HUES6 (cell line): ENCODE data around the gene MAFB.

Experiments
- H3K27ac ChIP-seq: 2 replicates; pipeline ENCODE4 v1.7.0; 2013; ENCODE audit warnings: low read depth, mild to moderate bottlenecking, low read length, inconsistent platforms
- H3K27me3 ChIP-seq: 2 replicates; pipeline ENCODE4 v1.6.1; 2013; ENCODE audit warnings: low read length; ENCODE audit not compliant: control insufficient read depth, insufficient read depth
- H3K36me3 ChIP-seq: 2 replicates; pipeline ENCODE4 v1.6.1; 2013; ENCODE audit warnings: low read length; ENCODE audit not compliant: control insufficient read depth, insufficient read depth
- H3K4me1 ChIP-seq: 2 replicates; pipeline ENCODE4 v1.6.1; 2013; ENCODE audit warnings: low read length; ENCODE audit not compliant: control insufficient read depth, insufficient read depth
- H3K4me3 ChIP-seq: 2 replicates; pipeline ENCODE4 v1.5.1; 2013; ENCODE audit warnings: low read depth, low read length
- H3K9ac ChIP-seq: one replicate; pipeline ENCODE4 v1.6.1; 2013; ENCODE audit warnings: mild to moderate bottlenecking, low read length
- H3K9me3 ChIP-seq: 2 replicates; pipeline ENCODE4 v1.6.1; 2013; ENCODE audit warnings: low read depth, low read length; ENCODE audit not compliant: control insufficient read depth, insufficient read depth

The MAFB gene

DNA sequence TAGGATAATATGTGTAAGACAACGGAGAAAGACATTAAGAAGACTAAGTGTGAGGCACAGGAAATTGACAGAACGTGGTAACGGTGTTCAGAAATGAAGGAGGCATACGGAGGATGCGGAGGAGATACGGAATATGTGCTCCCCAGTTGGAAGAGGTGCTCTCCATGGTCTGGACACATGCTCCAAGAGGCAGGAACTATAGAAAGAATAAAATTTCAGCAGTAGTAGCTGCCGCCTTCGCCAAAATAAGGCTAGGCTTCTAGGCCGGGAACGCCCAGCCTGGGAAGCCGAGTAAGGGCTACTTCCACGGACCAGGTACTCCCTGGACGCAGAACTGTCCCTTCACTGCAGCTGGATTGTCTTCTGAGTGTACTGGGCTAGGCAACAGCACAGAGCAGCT is 7.4 kb downstream of the MAFB start:
- Histone ChIP-seq H3K4me3 (no peak overlapping the region), H3K27me3 (peaks cover 99% of the 10 kb centered on the region), H3K36me3 (no peaks in the 10 kb centered on the region), H3K4me1 (peaks cover 22% of the 10 kb centered on the region), H3K9me3 (no peaks in the 10 kb centered on the region), H3K27ac (no peak overlapping the region), H3K9ac (no peak overlapping the region)

DNA sequence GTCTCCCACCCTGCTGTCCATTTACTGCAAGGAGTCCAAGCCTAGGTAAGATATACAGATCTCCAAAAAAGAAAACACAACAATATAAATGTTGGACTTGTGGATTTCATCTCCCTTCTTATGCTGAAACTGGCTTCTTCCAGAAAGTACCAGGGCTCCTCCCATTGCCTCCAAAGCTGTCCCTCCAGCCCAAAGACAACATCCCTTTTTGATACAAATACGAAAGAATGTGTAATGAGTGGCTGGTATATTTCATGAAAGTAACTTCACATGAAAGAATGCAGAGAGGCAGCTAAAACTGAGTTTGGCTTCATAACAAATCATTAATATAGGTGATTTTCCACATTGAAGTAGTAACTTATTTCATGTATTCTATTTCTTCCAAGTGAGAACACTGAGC is 7.9 kb downstream of the MAFB start:
- peaks cover 99% of the 10 kb centered on the region for H3K27me3 ChIP-seq
- no peak overlapping the region for H3K27ac ChIP-seq

DNA sequence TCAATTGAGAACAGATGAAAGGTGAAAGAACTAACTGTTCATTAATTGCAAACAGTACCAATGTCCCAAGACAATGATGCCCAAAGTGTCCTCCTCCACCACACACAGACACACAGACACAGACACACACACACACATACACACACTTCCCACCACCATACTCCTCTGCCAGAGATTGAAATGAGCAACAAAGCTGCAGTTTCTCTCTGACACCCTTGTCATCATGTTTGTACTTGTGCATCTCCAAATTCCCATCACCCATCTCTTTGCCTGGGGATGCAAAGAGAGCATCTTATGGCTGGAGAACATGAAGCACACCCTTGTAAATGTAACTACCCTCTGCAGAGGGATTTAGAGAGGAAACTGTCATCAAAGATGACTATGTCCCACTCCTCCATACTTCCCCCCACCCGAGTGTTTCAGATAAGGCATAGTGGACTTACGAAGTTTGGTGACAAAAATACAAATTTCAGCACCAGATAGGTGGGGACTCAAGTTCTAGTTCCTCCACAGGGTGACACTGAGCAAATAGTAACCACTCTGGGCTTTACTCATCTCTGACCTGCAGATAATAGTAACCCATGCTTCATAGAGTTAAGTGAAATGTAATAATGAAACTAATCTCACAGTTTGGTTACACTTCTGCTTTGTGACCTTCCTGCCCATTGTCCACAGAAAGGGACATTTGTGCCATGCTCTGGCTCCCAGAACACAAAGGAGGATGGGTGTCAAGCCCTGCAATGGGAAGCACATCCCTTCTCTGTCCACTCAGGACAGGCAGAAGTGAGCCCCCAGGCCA is 8.7 kb downstream of the MAFB start:
- Histone ChIP-seq H3K9ac (no peak overlapping the region), H3K27me3 (peaks cover 99% of the 10 kb centered on the region), H3K4me1 (peaks cover 18% of the 10 kb centered on the region), H3K27ac (no peak overlapping the region), H3K36me3 (no peaks in the 10 kb centered on the region), H3K4me3 (no peak overlapping the region), H3K9me3 (no peaks in the 10 kb centered on the region)

More for the DNA sequence above, 7.9 kb downstream of the MAFB start:
- Histone ChIP-seq H3K9ac (no peak overlapping the region), H3K36me3 (no peaks in the 10 kb centered on the region), H3K4me3 (no peak overlapping the region), H3K4me1 (peaks cover 18% of the 10 kb centered on the region), H3K9me3 (no peaks in the 10 kb centered on the region)

DNA sequence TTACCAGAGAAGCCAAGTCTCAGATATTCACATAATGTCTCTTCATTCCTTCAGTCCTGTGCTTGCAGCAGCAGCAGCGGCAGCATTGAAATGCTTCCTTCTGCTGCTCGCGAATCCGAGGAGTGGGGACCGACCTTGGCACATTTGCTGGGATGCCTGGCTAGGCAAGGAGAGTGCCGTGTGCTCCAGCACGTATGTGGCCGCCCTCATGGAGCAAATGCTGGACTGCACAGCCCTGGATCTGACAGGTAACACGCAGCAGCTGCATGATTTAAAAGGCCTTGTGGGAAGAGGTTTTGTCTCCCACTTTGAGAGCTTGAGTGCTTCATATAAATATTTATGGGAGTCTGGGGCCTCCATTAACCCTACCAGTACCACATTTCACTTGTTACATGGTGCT is 9.9 kb downstream of the MAFB start:
- Histone ChIP-seq H3K9me3 (no peaks in the 10 kb centered on the region), H3K9ac (no peak overlapping the region), H3K36me3 (no peaks in the 10 kb centered on the region), H3K4me1 (peaks cover 18% of the 10 kb centered on the region), H3K27me3 (peaks cover 94% of the 10 kb centered on the region), H3K4me3 (no peak overlapping the region), H3K27ac (no peak overlapping the region)

DNA sequence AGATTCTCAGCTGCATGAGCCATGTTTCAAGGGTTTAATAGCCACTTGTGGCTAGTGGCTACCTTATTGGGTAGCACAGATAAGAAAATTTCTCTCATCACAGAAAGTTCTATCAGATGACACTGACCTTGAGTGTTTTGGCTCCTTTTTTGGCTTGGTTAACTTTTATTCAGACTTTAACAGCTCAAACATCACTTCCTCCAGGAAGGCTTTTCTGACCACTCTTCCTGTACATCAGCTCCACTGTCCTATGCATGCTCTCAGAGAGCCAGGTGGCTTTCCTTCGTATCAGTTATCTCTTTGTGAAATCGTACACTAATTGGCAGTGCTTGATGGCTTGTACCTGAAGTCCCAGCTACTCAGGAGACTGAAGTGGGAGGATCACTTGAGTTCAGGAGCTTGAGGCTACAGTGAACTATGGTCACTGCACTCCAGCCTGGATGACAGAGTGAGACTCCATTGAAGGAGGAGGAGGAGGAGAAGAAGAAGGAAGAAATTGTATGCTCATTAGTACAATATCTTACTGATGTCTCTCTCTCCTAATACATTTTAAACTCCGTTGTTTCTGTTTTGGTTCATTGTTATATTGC is 10.7 kb downstream of the MAFB start:
- Histone ChIP-seq H3K4me1 (peaks cover 19% of the 10 kb centered on the region; the same call in 1 of the 2 replicates), H3K27me3 (peaks cover 93% of the 10 kb centered on the region), H3K9ac (no peak overlapping the region), H3K4me3 (no peak overlapping the region), H3K27ac (no peak overlapping the region), H3K36me3 (no peaks in the 10 kb centered on the region), H3K9me3 (no peaks in the 10 kb centered on the region)

DNA sequence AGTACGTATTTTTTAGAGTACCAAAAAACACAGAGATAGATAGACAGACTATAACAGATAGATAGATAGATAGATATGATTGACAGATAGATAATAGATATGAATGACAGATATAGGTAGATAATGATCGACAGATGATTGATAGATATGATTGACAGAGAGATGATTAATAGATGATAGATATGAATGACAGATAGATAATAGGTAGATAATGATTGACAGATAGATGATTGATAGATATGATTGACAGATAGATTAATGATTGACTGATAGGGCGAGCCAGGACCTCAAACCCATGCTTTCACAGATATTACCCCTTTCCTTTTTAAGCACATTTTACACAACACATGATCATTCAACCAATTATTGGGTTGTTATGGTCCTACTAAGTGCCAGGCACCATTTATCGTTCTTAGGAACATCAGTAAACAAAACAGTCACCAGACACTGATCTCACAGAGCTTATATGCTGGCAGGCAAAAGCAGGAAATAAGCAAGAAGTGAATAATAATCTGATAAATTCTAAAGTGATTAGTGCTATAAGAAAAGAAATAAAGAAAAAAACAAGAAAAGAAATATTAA is 11.6 kb downstream of the MAFB start:
- Histone ChIP-seq H3K4me3 (no peak overlapping the region), H3K9me3 (no peaks in the 10 kb centered on the region), H3K4me1 (peaks cover 14% of the 10 kb centered on the region; the same call in 1 of the 2 replicates), H3K27ac (no peak overlapping the region), H3K36me3 (no peaks in the 10 kb centered on the region), H3K9ac (no peak overlapping the region), H3K27me3 (peaks cover 91% of the 10 kb centered on the region)

DNA sequence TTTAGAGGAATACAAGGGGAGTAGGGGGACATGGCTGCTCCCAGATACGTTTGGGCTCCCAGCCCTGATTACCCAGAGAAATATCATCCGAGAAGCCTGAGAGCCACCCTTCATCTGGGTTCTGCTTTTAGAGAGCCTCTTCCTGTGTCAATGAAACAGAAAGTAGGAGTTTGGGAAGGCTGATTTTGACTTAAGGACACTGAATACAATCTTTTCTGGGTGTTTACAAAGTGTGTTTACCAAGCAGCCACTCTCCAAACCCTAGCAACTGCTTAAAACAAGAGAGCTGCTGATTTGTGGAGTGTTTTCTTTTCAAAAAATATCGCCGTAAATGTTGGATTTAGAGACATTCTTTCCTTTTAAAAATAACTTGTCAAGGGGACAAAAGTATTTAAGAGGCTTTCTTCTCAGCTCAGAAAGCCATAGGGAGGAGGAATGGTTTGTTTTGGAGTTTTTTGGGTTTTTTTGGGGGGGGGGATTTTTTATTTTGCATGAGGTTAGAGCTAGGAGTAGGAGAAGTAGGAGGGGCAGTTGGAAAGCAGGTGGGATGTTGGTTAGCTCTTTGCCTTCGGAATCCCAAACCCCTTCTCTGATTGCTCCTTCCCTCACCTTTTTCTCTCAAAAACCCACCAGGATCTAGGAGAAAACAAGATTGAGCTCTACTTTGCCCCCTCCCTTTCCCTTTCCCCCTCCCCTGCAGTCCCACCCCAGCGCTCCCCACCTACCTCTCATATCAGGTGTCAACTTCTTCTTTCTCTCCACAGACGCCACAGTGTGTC is 12.4 kb downstream of the MAFB start:
- H3K4me3 ChIP-seq = no peak overlapping the region
- no peaks in the 10 kb centered on the region for H3K9me3 ChIP-seq
- no peaks in the 10 kb centered on the region for H3K36me3 ChIP-seq
- H3K9ac ChIP-seq = no peak overlapping the region
- no peak overlapping the region for H3K27ac ChIP-seq
- H3K4me1 ChIP-seq = peaks cover 6% of the 10 kb centered on the region; the same call in 1 of the 2 replicates
- peaks cover 84% of the 10 kb centered on the region for H3K27me3 ChIP-seq

DNA sequence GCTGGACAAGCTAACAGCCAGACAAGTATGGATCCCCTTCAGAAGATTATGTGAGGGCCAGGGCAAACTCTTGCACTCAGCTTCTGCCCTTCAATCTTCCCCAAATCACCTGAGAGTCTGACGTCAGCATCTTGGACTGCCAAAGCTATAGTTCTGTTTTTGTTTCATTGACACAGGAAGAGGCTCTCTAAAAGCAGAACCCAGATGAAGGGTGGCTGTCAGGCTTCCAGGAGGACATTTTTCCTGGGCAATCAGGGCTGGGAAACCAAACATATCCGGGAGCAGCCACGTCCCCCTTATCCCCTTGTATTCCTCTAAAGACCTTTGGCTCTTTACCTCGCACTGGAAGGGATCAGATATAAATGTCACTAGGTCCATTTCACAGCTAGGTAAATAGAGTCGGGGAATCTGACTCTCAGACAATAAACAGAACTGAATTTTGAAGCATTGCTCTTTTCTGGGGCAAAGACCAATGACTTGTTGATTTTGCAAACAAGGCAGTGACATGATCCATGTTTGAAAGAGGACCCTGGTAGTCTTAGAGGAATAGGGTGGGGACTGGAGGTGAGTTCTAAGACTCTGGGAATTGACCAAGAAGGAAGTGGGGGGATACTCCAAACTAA is 13.3 kb downstream of the MAFB start:
- H3K9ac ChIP-seq = no peak overlapping the region
- 0 out of 2 replicates have a peak, but pooled peaks cover 5% of the 10 kb centered on the region for H3K4me1 ChIP-seq
- no peak overlapping the region for H3K27ac ChIP-seq
- no peaks in the 10 kb centered on the region for H3K9me3 ChIP-seq
- H3K4me3 ChIP-seq = no peak overlapping the region
- H3K27me3 ChIP-seq = peaks cover 76% of the 10 kb centered on the region
- H3K36me3 ChIP-seq = no peaks in the 10 kb centered on the region

DNA sequence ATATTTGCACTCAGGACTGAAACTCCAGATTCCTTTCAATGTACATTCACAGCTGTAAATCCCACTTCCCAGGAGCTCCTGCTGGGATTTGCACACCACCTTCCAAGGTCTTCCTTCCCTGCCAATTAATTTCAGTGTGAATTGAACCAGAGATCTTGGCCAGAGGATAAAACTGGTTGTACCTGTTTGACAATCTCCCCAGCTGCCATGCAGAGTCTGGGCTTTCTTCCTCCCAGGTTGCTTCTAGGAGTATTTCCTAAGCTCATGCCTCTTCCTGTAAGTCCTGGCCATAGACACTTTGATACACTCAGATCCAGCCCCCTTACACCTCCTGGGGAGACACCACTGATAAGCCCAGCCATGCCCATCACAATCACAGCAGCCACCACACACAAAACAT is 15.6 kb downstream of the MAFB start:
- Histone ChIP-seq H3K4me1 (0 out of 2 replicates have a peak, but pooled peaks cover 5% of the 10 kb centered on the region), H3K9me3 (no peaks in the 10 kb centered on the region), H3K4me3 (no peak overlapping the region), H3K27ac (no peak overlapping the region), H3K9ac (no peak overlapping the region), H3K36me3 (no peaks in the 10 kb centered on the region), H3K27me3 (peaks cover 54% of the 10 kb centered on the region)

DNA sequence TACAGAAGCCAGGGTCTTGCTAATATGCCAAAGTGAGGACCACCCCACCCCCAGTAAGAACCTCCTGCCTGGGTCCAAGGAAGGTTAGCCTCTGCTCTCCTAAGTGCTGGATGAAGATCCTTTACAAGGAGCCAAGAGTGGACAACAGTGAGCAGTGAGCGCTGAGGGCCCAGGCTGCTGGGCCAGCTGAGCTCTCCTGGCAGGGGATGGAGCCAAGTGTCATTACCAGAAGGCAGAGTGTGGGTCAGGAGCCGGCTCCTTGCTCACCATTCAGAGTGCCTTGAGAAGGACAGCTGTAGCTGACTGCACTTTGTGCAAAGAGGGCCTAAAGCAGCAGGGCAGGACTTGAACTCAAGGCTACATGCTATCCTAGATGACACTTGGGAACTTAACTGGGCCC is 16.9 kb downstream of the MAFB start:
- H3K27me3 ChIP-seq = peaks cover 40% of the 10 kb centered on the region
- no peak overlapping the region for H3K27ac ChIP-seq
- H3K9ac ChIP-seq = no peak overlapping the region
- H3K4me1 ChIP-seq = 0 out of 2 replicates have a peak, but pooled peaks cover 5% of the 10 kb centered on the region
- no peaks in the 10 kb centered on the region for H3K36me3 ChIP-seq
- no peaks in the 10 kb centered on the region for H3K9me3 ChIP-seq
- no peak overlapping the region for H3K4me3 ChIP-seq
